BLaER1 (cell line): ENCODE results near the gene GLG1.
A peak's percentile ranks its signal among the peaks of the same experiment; 100 is the strongest.

Experiments
- H3K27ac ChIP-seq: shearing (Covaris generic); formaldehyde crosslinking; 2 replicates; pipeline ENCODE4 v1.8.1; 2022
- H3K27me3 ChIP-seq: shearing (Covaris generic); formaldehyde crosslinking; 2 replicates; pipeline ENCODE4 v1.8.1; 2022
- H3K36me3 ChIP-seq: shearing (Covaris generic); formaldehyde crosslinking; 2 replicates; pipeline ENCODE4 v1.8.1; 2022
- H3K4me1 ChIP-seq: shearing (Covaris generic); formaldehyde crosslinking; 2 replicates; pipeline ENCODE4 v1.8.1; 2022
- H3K4me2 ChIP-seq: shearing (Covaris generic); formaldehyde crosslinking; 2 replicates; pipeline ENCODE4 v1.8.1; 2022
- H3K4me3 ChIP-seq: shearing (Covaris generic); formaldehyde crosslinking; 2 replicates; pipeline ENCODE4 v1.8.1; 2022
- H3K9ac ChIP-seq: shearing (Covaris generic); formaldehyde crosslinking; 2 replicates; pipeline ENCODE4 v1.8.1; 2022
- H3K9me3 ChIP-seq: shearing (Covaris generic); formaldehyde crosslinking; 2 replicates; pipeline ENCODE4 v1.8.1; 2022
- H4K20me1 ChIP-seq: shearing (Covaris generic); formaldehyde crosslinking; 2 replicates; pipeline ENCODE4 v1.8.1; 2022
- Cebpa-rat ChIP-seq: shearing (Covaris generic); IDR thresholded peaks from 2 replicates; pipeline ENCODE4 v1.8.1; 2022

Gene GLG1

DNA sequence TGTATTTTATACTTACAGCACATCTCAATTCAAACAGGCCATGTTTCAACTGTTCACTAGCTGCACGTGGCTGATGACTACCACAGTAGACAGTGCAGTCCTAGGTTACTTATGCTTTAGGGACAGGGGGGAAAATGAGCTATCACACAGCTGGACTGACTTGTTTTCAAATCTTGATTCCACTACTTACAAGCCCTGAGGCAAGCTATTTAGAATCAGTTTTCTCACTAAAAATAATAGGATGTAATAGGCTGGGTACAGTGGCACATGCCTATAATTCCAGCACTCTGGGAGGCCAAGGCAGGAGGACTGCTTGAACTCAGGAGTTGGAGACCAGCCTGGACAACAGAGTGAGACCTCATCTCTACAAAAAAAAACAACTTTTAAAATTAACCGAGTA, 10.3 kb downstream of the GLG1 start:
- H3K9me3 ChIP-seq = peaks cover 23% of the 10 kb centered on the region; the same call in 1 of the 2 replicates
- peaks cover 31% of the 10 kb centered on the region for H3K4me1 ChIP-seq
- TF ChIP-seq Cebpa-rat = no peak
- H3K36me3 ChIP-seq = peaks cover 67% of the 10 kb centered on the region
- no peak overlapping the region for H3K27ac ChIP-seq
- H3K27me3 ChIP-seq = no peaks in the 10 kb centered on the region
- H3K9ac ChIP-seq = no peak overlapping the region
- no peak overlapping the region; the same call in 1 of the 2 replicates for H3K4me2 ChIP-seq
- no peak overlapping the region for H3K4me3 ChIP-seq
- peaks cover 74% of the 10 kb centered on the region for H4K20me1 ChIP-seq

- Histone ChIP-seq H4K20me1 (peaks cover 66% of the 10 kb centered on the region), H3K4me2 (no peak overlapping the region), H3K36me3 (peaks cover 64% of the 10 kb centered on the region), H3K9ac (no peak overlapping the region), H3K9me3 (peaks cover 15% of the 10 kb centered on the region; the same call in 1 of the 2 replicates), H3K4me3 (no peak overlapping the region), H3K27ac (no peak overlapping the region), H3K27me3 (no peaks in the 10 kb centered on the region), H3K4me1 (peaks cover 38% of the 10 kb centered on the region)
- TF ChIP-seq Cebpa-rat = no peak
These were observed 14.1 kb downstream of the GLG1 start for GRCh38 chr16:74592847-74593246.

DNA sequence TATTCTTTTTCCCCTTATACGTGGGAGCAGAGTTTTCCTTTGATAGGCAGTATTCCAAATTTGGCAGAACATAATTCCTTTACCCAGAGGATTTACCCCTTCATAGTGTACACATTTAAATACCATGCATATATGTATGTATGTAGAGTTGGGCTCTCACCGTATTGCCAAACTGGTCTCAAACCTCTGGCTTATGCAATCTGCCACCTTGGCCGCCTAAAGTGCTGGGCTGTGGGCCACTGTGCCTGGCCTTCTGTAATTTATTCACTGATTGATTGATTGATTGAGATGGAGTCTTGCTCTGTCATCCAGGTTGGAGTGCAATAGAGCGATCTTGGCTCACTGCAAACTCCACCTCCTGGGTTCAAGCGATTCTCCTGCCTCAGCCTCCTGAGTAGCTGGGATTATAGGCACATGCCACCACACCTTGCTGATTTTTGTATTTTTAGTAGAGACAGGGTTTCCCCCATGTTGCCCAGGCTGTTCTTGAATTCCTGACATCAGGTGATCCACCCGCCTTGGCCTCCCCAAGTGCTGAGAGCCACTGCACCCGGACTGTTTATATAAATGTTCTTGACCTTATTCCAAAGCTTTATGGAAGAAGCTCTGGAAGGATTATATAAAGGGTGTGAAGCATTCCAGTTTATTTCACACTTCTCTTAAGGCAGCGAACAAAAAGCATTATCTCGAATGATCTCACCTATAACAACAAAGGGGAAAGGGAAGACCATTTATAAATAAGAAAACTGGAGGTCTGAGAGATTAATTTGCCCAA, 14.9 kb downstream of the GLG1 start:
- H3K4me3 ChIP-seq = no peak overlapping the region
- H3K36me3 ChIP-seq = peaks cover 64% of the 10 kb centered on the region
- no peak overlapping the region for H3K27ac ChIP-seq
- no peak for TF ChIP-seq Cebpa-rat
- H3K9me3 ChIP-seq = peaks cover 10% of the 10 kb centered on the region; the same call in 1 of the 2 replicates
- no peaks in the 10 kb centered on the region for H3K27me3 ChIP-seq
- peaks cover 45% of the 10 kb centered on the region for H3K4me1 ChIP-seq
- no peak overlapping the region for H3K9ac ChIP-seq
- peaks cover 62% of the 10 kb centered on the region for H4K20me1 ChIP-seq
- no peak overlapping the region for H3K4me2 ChIP-seq

GRCh38 chr16:74586948-74587347, 20.0 kb downstream of the GLG1 start:
- H3K9ac ChIP-seq = no peak overlapping the region
- no peak overlapping the region for H3K4me3 ChIP-seq
- H3K27ac ChIP-seq = peak overlapping the region; percentile 74
- peak overlapping the region; percentile 47 for H3K4me2 ChIP-seq
- no peaks in the 10 kb centered on the region for H3K9me3 ChIP-seq
- no peak for TF ChIP-seq Cebpa-rat
- H3K4me1 ChIP-seq = peaks cover 80% of the 10 kb centered on the region
- peaks cover 36% of the 10 kb centered on the region for H3K36me3 ChIP-seq
- peaks cover 26% of the 10 kb centered on the region for H4K20me1 ChIP-seq
- H3K27me3 ChIP-seq = no peaks in the 10 kb centered on the region

- H3K27ac ChIP-seq = peak overlapping the region; percentile 74
- H3K4me2 ChIP-seq = peak overlapping the region; percentile 47
- no peak overlapping the region for H3K4me3 ChIP-seq
- H3K4me1 ChIP-seq = peaks cover 90% of the 10 kb centered on the region
- TF ChIP-seq Cebpa-rat = no peak
- H3K9me3 ChIP-seq = no peaks in the 10 kb centered on the region
- H3K27me3 ChIP-seq = no peaks in the 10 kb centered on the region
- H4K20me1 ChIP-seq = peaks cover 16% of the 10 kb centered on the region
- peaks cover 35% of the 10 kb centered on the region for H3K36me3 ChIP-seq
- H3K9ac ChIP-seq = no peak overlapping the region
These were observed 21.0 kb downstream of the GLG1 start for GRCh38 chr16:74585846-74586443.

DNA sequence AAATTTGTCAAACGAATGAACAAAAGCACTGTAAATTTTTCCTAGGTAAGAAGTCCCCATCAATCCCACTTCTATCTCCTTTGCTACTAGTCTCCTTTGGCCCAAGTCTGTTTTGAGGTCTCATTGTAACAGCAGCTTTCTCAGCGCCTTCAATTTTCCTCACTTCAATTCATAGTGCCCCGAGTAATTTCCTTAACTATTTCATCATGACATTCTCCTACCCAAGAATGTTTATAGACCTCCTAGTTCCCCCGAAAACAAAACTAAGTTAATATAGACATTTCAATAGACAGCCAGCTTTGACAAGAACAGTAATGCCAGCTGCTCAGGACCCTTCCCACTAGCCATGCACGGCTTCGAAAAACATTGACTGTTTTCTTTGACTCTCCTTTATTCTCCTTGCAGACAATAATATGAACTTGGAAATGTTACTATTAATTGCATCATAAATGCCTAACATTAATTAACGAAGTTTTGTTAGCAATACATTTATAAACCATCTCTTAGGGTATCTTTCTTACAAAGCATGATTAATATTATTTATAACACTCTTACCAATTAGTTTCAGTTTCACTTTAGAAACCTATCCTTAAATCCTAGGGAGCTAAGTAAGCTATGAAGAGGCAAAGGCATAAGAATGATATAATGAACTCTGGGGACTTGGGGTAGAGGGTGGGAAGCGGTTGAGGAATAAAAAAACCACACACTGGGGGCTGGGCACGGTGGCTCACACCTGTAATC, 22.8 kb downstream of the GLG1 start:
- Histone ChIP-seq H3K4me2 (peak overlapping the region; percentile 42), H3K27me3 (no peaks in the 10 kb centered on the region), H3K9ac (no peak overlapping the region), H3K4me3 (no peak overlapping the region), H3K4me1 (peaks cover 98% of the 10 kb centered on the region), H3K27ac (peak overlapping the region; percentile 74), H4K20me1 (0 out of 2 replicates have a peak, but pooled peaks cover 1% of the 10 kb centered on the region), H3K9me3 (no peaks in the 10 kb centered on the region), H3K36me3 (peaks cover 22% of the 10 kb centered on the region)
- TF ChIP-seq Cebpa-rat = no peak

DNA sequence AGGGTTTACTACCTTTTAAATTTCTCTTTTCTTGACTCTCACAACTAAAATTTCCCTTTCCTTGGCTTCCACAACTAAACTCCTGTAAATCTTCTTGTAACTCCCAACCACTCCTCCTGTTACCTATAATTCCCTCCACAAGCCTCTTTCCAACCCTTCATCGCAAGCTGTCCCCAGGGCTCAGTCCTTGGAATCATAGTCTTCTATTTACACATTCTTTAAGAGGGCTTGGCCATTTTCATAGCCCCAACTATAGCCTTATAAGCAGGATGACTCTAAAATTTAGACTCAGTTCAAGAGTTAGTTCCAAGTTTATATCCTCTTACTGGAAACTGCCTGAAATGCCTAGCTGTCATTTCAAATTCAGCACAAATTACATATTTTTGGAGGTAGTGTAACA, 23.9 kb downstream of the GLG1 start:
- Histone ChIP-seq H3K27ac (peak overlapping the region; percentile 74), H3K9me3 (no peaks in the 10 kb centered on the region), H3K4me3 (no peak overlapping the region), H3K9ac (no peak overlapping the region), H3K27me3 (no peaks in the 10 kb centered on the region), H3K4me1 (peaks cover 98% of the 10 kb centered on the region), H3K36me3 (peaks cover 12% of the 10 kb centered on the region), H4K20me1 (no peaks in the 10 kb centered on the region), H3K4me2 (peak overlapping the region; percentile 42)
- no peak for TF ChIP-seq Cebpa-rat

GRCh38 chr16:74580833-74581232, 26.1 kb downstream of the GLG1 start:
- H3K36me3 ChIP-seq = no peaks in the 10 kb centered on the region; the same call in 1 of the 2 replicates
- H3K9me3 ChIP-seq = no peaks in the 10 kb centered on the region
- no peaks in the 10 kb centered on the region for H3K27me3 ChIP-seq
- peak overlapping the region; percentile 63 for H3K9ac ChIP-seq
- peak overlapping the region; percentile 82 for H3K4me2 ChIP-seq
- no peaks in the 10 kb centered on the region for H4K20me1 ChIP-seq
- no peak for TF ChIP-seq Cebpa-rat
- H3K4me3 ChIP-seq = peak overlapping the region; percentile 26; the same call in 1 of the 2 replicates
- H3K27ac ChIP-seq = peak overlapping the region; percentile 74
- H3K4me1 ChIP-seq = peaks cover 100% of the 10 kb centered on the region

GRCh38 chr16:74578838-74579237, 28.1 kb downstream of the GLG1 start:
- H4K20me1 ChIP-seq = peaks cover 8% of the 10 kb centered on the region
- H3K4me2 ChIP-seq = peak overlapping the region; percentile 82
- H3K9me3 ChIP-seq = no peaks in the 10 kb centered on the region
- H3K27me3 ChIP-seq = no peaks in the 10 kb centered on the region
- H3K9ac ChIP-seq = no peak overlapping the region
- H3K36me3 ChIP-seq = no peaks in the 10 kb centered on the region; the same call in 1 of the 2 replicates
- no peak overlapping the region for H3K4me3 ChIP-seq
- peaks cover 97% of the 10 kb centered on the region for H3K4me1 ChIP-seq
- H3K27ac ChIP-seq = peak overlapping the region; percentile 74
- no peak for TF ChIP-seq Cebpa-rat

DNA sequence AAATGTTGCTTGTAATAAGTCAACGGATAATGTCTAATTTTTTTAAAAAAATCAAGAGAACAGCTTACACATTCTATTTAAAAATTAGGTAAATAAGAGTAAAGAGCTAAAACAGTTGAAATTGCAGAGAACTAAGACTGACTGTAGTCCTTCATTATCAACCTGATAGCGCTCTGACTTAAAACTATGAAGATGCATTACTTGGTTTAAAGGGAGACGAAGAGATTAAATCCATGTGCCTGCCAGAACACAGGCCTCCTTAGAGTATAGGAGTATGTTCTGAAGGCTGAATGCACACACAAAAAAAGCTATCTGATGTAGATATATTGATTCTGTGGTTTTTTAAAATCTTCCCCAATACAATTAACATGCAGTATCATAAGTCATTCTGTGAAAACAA, 28.5 kb downstream of the GLG1 start:
- Histone ChIP-seq H3K36me3 (no peaks in the 10 kb centered on the region; the same call in 1 of the 2 replicates), H3K4me1 (peaks cover 97% of the 10 kb centered on the region), H3K4me3 (no peak overlapping the region), H3K27me3 (no peaks in the 10 kb centered on the region), H3K9ac (no peak overlapping the region), H3K27ac (peak overlapping the region; percentile 74), H3K9me3 (no peaks in the 10 kb centered on the region), H4K20me1 (peaks cover 12% of the 10 kb centered on the region), H3K4me2 (peak overlapping the region; percentile 82)
- TF ChIP-seq Cebpa-rat = no peak
